GM12865 (cell line): ENCODE measurements around the gene MADCAM1.

Source experiments
- DNase-seq: peaks from one replicate; pipeline ENCODE4 v3.0.0; 2010; ENCODE audit warnings: low read depth
- H3K4me3 ChIP-seq: 2 replicates; pipeline ENCODE4 v1.5.1; 2011; ENCODE audit warnings: mild to moderate bottlenecking, low read depth, low read length, control low read depth
- CTCF ChIP-seq: IDR thresholded peaks from 2 replicates; pipeline ENCODE4 v1.5.1; 2011; ENCODE audit warnings: low read length, control low read depth, low read depth, inconsistent platforms; ENCODE audit not compliant: insufficient read depth; ENCODE audit errors: missing control alignments

Gene MADCAM1

GRCh38 chr19:468587-469256, 27.6 kb upstream of the MADCAM1 start:
- TF ChIP-seq CTCF, result no peak
- DNase-seq, result no peak
- H3K4me3 ChIP-seq, result no peak overlapping the region

GRCh38 chr19:469833-470232, 26.5 kb upstream of the MADCAM1 start:
- no peak for DNase-seq
- H3K4me3 ChIP-seq, result no peak overlapping the region
- TF ChIP-seq CTCF, result no peak

- no peak overlapping the region for H3K4me3 ChIP-seq
- TF ChIP-seq CTCF, result no peak
- no peak for DNase-seq
Observed at GRCh38 chr19:470701-471100, 25.6 kb upstream of the MADCAM1 start.

- H3K4me3 ChIP-seq, result no peak overlapping the region
- no peak for TF ChIP-seq CTCF
- no peak for DNase-seq
Observed at GRCh38 chr19:472005-472858, 24.1 kb upstream of the MADCAM1 start.

- no peak overlapping the region for H3K4me3 ChIP-seq
- no peak for DNase-seq
- TF ChIP-seq CTCF, result no peak
Observed at GRCh38 chr19:474126-475078, 21.9 kb upstream of the MADCAM1 start.

- no peak overlapping the region for H3K4me3 ChIP-seq
- no peak for DNase-seq
- TF ChIP-seq CTCF, result no peak
Observed at GRCh38 chr19:475360-475759, 20.9 kb upstream of the MADCAM1 start.
